Brain microvascular endothelial cell (primary cell): Measurements from ENCODE around the gene HLCS.

ENCODE experiments used
- DNase-seq: peaks from one replicate; pipeline ENCODE4 v3.0.0-alpha.2; 2020
- H3K27ac ChIP-seq: fragments of 250-450 bp; sonication (Bioruptor Pico); 2 replicates; pipeline ENCODE4 v1.5.1; 2020; ENCODE audit warnings: mild to moderate bottlenecking, moderate library complexity
- H3K27me3 ChIP-seq: fragments of 250-450 bp; sonication (Bioruptor Pico); replicated peaks from 2 replicates; pipeline ENCODE4 v1.5.1; 2020; ENCODE audit warnings: mild to moderate bottlenecking
- H3K36me3 ChIP-seq: fragments of 250-450 bp; sonication (Bioruptor Pico); replicated peaks from 2 replicates; pipeline ENCODE4 v1.5.1; 2020; ENCODE audit warnings: mild to moderate bottlenecking
- H3K4me3 ChIP-seq: 2 replicates; pipeline ENCODE4 v1.5.1; 2011; ENCODE audit warnings: low read depth, mild to moderate bottlenecking, control low read depth, low read length, moderate library complexity
- in situ Hi-C: cut with HindIII; loops from 2 replicates; pipeline ENCODE4 v1.10.0; 2017; ENCODE audit warnings: low sequenced_read_pairs, low pct_ligation_motif_present
- TF ChIP-seq, protein P1 (sequence below): IDR thresholded peaks from 2 replicates; pipeline ENCODE4 v1.5.1; 2011; ENCODE audit warnings: low read depth, mild to moderate bottlenecking, moderate library complexity, low read length, control low read depth, inconsistent platforms; ENCODE audit errors: missing control alignments

HLCS gene

DNA sequence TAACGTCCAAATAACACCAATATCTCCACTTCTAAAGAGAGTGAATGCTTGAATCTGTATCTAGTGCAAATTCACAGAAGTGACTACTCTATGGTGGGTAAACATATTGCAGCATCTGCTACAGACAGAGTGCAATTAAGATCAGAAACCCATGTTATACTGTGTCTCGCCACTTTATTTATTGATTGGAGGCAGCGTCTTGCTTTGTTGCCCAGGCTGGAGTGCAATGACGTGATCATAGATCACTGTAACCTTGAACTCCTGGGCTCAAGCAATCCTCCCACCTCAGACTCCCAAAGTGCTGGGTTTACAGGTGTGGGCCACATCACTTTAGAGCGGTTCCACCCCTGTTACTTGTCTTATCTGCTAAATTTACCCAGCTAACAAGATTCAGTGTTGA, 57.0 kb downstream of the HLCS start:
- TF ChIP-seq, protein P1, sequence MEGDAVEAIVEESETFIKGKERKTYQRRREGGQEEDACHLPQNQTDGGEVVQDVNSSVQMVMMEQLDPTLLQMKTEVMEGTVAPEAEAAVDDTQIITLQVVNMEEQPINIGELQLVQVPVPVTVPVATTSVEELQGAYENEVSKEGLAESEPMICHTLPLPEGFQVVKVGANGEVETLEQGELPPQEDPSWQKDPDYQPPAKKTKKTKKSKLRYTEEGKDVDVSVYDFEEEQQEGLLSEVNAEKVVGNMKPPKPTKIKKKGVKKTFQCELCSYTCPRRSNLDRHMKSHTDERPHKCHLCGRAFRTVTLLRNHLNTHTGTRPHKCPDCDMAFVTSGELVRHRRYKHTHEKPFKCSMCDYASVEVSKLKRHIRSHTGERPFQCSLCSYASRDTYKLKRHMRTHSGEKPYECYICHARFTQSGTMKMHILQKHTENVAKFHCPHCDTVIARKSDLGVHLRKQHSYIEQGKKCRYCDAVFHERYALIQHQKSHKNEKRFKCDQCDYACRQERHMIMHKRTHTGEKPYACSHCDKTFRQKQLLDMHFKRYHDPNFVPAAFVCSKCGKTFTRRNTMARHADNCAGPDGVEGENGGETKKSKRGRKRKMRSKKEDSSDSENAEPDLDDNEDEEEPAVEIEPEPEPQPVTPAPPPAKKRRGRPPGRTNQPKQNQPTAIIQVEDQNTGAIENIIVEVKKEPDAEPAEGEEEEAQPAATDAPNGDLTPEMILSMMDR = no peak
- DNase-seq = no peak
- in situ Hi-C loops = no loop called here

DNA sequence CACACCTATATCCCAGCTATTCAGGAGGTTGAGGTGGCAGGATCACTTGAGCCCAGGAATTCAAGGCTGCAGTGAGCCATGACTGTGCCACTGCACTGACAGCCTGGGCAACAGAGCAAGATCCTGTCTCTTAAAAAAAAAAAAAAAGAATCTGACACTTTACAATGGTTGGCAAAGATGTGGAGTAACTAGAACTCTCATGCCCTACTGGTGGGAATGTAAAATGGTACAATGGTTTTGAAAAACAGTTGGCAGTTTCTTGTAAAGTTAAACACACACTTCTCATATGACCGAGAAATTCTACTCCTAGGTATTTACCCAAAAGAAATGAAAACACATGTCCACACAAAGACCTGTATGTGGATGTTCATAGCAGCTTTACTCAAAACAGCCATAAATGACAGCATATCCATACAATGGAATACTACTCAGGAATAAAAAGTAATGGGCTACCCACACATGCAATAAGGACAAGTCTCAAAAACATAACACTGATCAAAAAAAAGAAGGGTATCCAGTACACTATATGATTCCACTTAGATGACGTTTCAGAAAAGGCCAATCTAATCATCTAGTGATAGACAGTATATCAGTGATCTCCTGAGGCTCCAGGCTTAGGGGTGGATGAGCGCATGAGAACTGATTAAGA, 58.1 kb downstream of the HLCS start:
- TF ChIP-seq, protein P1 = peak; percentile 25
- H3K27me3 ChIP-seq = no peaks in the 10 kb centered on the region
- DNase-seq = no peak
- in situ Hi-C loops = no loop called here
- no peaks in the 10 kb centered on the region for H3K36me3 ChIP-seq
- H3K27ac ChIP-seq = peak overlapping the region; percentile 97
- no peak overlapping the region for H3K4me3 ChIP-seq

More for the DNA sequence above, 57.0 kb downstream of the HLCS start:
- Histone ChIP-seq H3K36me3 (no peaks in the 10 kb centered on the region), H3K27ac (peak overlapping the region; percentile 97), H3K27me3 (no peaks in the 10 kb centered on the region), H3K4me3 (no peak overlapping the region)

DNA sequence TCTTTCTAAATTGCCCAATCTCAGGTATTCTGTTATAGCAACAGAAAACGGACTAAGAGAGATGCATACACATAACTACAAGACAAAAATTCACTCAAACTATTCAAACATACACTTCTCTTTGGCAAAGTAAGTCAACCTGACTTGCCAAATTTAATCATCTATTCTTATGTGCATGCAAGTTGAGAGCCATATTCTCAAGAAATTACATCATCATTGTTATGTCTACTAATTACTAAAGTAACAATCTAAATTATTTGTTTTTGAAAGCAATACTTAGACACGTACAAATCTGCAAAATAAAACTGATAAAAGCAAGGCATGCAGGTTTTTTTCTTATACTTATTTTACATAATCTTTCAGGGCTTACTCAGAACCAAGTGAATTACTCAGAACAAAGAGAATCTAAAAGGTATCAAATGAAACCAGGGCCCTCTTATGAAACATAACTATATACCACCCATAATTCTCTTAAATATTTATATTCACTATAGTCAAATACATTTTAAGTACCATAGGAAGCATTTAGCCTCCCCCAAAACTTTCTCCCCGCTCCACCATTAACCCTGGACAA, 62.3 kb downstream of the HLCS start:
- TF ChIP-seq, protein P1 = no peak
- in situ Hi-C loops = no loop called here
- DNase-seq = no peak

DNA sequence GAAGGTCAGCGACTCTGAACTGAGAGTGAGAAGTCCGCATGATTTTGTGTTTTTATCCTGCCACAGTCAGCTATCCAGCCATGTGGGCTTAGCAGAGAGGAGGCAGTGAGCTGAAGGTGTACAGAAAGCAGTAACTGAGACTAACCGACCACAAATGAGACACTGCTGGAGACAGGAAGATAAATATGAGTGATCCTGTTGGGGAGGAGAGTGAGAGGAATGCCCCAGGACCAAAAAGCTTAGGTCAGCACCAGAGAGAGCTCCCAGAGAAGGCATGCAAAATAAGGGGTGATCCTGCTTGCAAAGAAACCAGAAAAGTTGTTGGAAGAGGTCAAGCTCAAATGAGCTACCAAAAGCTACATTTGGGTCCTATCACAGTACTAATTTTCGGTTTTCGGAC, 63.7 kb downstream of the HLCS start:
- in situ Hi-C loops = no loop called here
- DNase-seq = peak; percentile 49
- Histone ChIP-seq H3K27ac (no peak overlapping the region), H3K36me3 (no peaks in the 10 kb centered on the region), H3K27me3 (no peaks in the 10 kb centered on the region), H3K4me3 (no peak overlapping the region)
- TF ChIP-seq, protein P1 = no peak

More for the DNA sequence above, 62.3 kb downstream of the HLCS start:
- Histone ChIP-seq H3K4me3 (no peak overlapping the region), H3K27me3 (no peaks in the 10 kb centered on the region), H3K27ac (no peak overlapping the region), H3K36me3 (no peaks in the 10 kb centered on the region)

DNA sequence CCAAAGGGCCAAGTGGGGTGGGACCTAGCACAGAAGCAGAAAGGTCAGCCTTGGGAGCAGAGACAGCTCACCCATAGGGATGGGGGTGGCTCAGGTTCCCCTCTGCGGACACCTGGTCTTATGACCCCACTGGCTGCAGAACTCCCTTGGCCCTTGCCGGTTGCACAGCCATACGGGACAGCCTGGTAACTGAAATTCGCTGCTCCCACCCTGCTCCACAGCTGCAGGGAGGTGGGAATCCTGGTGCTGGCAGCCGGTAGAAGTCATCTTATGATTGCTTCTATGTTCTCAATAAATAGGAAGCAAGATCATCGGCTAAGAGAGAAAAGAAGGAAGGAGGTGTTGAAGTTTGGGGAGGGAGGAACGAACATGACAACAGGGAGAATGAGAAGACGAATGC, 64.1 kb downstream of the HLCS start:
- Histone ChIP-seq H3K4me3 (no peak overlapping the region), H3K36me3 (no peaks in the 10 kb centered on the region), H3K27me3 (no peaks in the 10 kb centered on the region), H3K27ac (no peak overlapping the region)
- TF ChIP-seq, protein P1 = no peak
- in situ Hi-C loops = no loop called here
- no peak for DNase-seq

DNA sequence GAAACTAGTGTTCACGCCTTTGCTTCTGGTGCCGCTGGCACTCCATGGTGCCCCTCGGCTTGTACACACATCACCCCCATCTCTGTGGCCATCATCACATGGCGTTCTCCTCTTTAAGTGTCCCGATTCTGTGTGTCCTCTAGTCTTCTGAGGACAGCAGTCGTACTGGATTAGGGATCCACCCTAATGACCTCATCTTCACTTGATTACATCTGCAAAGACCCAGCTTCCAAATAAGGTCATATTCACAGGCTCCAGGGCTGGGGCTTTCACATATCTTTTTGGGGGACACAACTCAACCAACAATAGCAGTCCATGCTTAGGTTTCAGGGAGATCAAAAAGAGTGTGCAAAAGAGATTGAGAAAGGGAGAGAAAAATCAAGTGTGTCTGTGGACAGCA, 64.9 kb downstream of the HLCS start:
- H3K4me3 ChIP-seq = no peak overlapping the region
- no peak overlapping the region for H3K27ac ChIP-seq
- in situ Hi-C loops = no loop called here
- no peaks in the 10 kb centered on the region for H3K27me3 ChIP-seq
- no peak for DNase-seq
- TF ChIP-seq, protein P1 = no peak
- H3K36me3 ChIP-seq = no peaks in the 10 kb centered on the region
